SU-DHL-6 (cell line): ENCODE data around the gene UPF2.

Experiments used
- H2AFZ ChIP-seq: fragments of 200-600 bp; sonication (generic); 2 replicates; pipeline ENCODE4 v1.6.1; 2014; ENCODE audit warnings: low read depth, mild to moderate bottlenecking, moderate library complexity, mixed read lengths, antibody characterized with exemption, low read length; ENCODE audit not compliant: severe bottlenecking
- H3F3A ChIP-seq: fragments of 200-600 bp; shearing (Covaris generic); 2 replicates; pipeline ENCODE4 v1.6.0; 2016; ENCODE audit warnings: antibody characterized with exemption, mild to moderate bottlenecking; ENCODE audit not compliant: insufficient read depth
- H3K27ac ChIP-seq: fragments of 200-600 bp; sonication (generic); 2 replicates; pipeline ENCODE4 v1.5.1; 2016; ENCODE audit warnings: low read depth, mild to moderate bottlenecking, low read length, moderate library complexity, mixed read lengths
- H3K27me3 ChIP-seq: fragments of 200-600 bp; sonication (generic), shearing (Covaris generic); 2 replicates; pipeline ENCODE4 v1.6.0; 2014; ENCODE audit warnings: mild to moderate bottlenecking, low read length
- H3K36me3 ChIP-seq: fragments of 200-600 bp; sonication (generic); 2 replicates; pipeline ENCODE4 v1.6.1; 2014; ENCODE audit warnings: mild to moderate bottlenecking, low read length, mixed read lengths
- H3K4me2 ChIP-seq: fragments of 300-600, 200-600 bp; shearing (Covaris generic), sonication (generic); 2 replicates; pipeline ENCODE4 v1.6.0; 2014; ENCODE audit warnings: low read length, low read depth, mild to moderate bottlenecking; ENCODE audit not compliant: poor library complexity, severe bottlenecking
- H3K4me3 ChIP-seq: fragments of 200-600 bp; sonication (generic); 2 replicates; pipeline ENCODE4 v1.5.1; 2014; ENCODE audit warnings: antibody characterized with exemption, low read length, mild to moderate bottlenecking, mixed read lengths; ENCODE audit not compliant: insufficient read depth, poor library complexity, severe bottlenecking
- H3K79me2 ChIP-seq: fragments of 200-600 bp; sonication (generic); 2 replicates; pipeline ENCODE4 v1.6.1; 2014; ENCODE audit warnings: mild to moderate bottlenecking, low read length, moderate library complexity; ENCODE audit not compliant: insufficient read depth
- H3K9ac ChIP-seq: fragments of 200-600 bp; sonication (generic); 2 replicates; pipeline ENCODE4 v1.7.0; 2014; ENCODE audit warnings: mild to moderate bottlenecking, low read length
- H3K9me2 ChIP-seq: fragments of 200-600 bp; sonication (generic); replicated peaks from 2 replicates; pipeline ENCODE4 v1.6.1; 2014; ENCODE audit warnings: low read length; ENCODE audit not compliant: insufficient read depth
- H3K9me3 ChIP-seq: fragments of 200-600 bp; sonication (generic); 2 replicates; pipeline ENCODE4 v1.6.1; 2014; ENCODE audit warnings: low read length, mixed read lengths; ENCODE audit not compliant: insufficient read depth
- H4K20me1 ChIP-seq: fragments of 200-600 bp; sonication (generic); 2 replicates; pipeline ENCODE4 v1.6.1; 2014; ENCODE audit warnings: low read depth, mild to moderate bottlenecking, antibody characterized with exemption, low read length, moderate library complexity, mixed read lengths
- CTCF ChIP-seq: fragments of 200-600 bp; sonication (generic); IDR thresholded peaks from one replicate; pipeline ENCODE4 v1.5.1; 2017; ENCODE audit warnings: antibody characterized with exemption, mild to moderate bottlenecking, low read length, moderate library complexity; ENCODE audit not compliant: insufficient read depth, poor library complexity, severe bottlenecking
- EZH2phosphoT487 ChIP-seq: fragments of 200-600 bp; sonication (generic), shearing (Covaris generic); conservative IDR thresholded peaks from 2 replicates; pipeline ENCODE4 v1.6.1; 2018; ENCODE audit warnings: mild to moderate bottlenecking, antibody characterized with exemption, low read length, moderate library complexity, mixed read lengths

The UPF2 gene

GRCh38 chr10:11906714-11907113 lies 135.9 kb downstream of the UPF2 start:
- Histone ChIP-seq H3K9me3 (no peaks in the 10 kb centered on the region), H3K27me3 (no peaks in the 10 kb centered on the region), H3K9me2 (no peaks in the 10 kb centered on the region), H3K36me3 (no peaks in the 10 kb centered on the region), H3F3A (no peaks in the 10 kb centered on the region), H3K9ac (no peak overlapping the region), H3K4me2 (no peak overlapping the region), H3K4me3 (no peak overlapping the region), H4K20me1 (no peaks in the 10 kb centered on the region), H3K27ac (no peak overlapping the region), H3K79me2 (no peaks in the 10 kb centered on the region), H2AFZ (peak overlapping the region; percentile 64)
- TF ChIP-seq CTCF (no peak), EZH2phosphoT487 (no peak)

- H3K9ac ChIP-seq: no peak overlapping the region
These were observed 140.0 kb downstream of the UPF2 start for GRCh38 chr10:11902646-11903045.

GRCh38 chr10:11901833-11902475 lies 140.7 kb downstream of the UPF2 start:
- H3K4me2 ChIP-seq: no peak overlapping the region
- H3F3A ChIP-seq: no peaks in the 10 kb centered on the region
- H2AFZ ChIP-seq: no peak overlapping the region
- no peaks in the 10 kb centered on the region for H3K9me3 ChIP-seq
- no peak overlapping the region for H3K27ac ChIP-seq
- H3K9ac ChIP-seq: no peak overlapping the region
- TF ChIP-seq EZH2phosphoT487: no peak
- no peak for TF ChIP-seq CTCF
- no peaks in the 10 kb centered on the region for H4K20me1 ChIP-seq
- H3K27me3 ChIP-seq: no peaks in the 10 kb centered on the region
- no peaks in the 10 kb centered on the region for H3K79me2 ChIP-seq
- no peak overlapping the region for H3K4me3 ChIP-seq
- no peaks in the 10 kb centered on the region for H3K9me2 ChIP-seq
- no peaks in the 10 kb centered on the region for H3K36me3 ChIP-seq

More at GRCh38 chr10:11902646-11903045, 140.0 kb downstream of the UPF2 start:
- Histone ChIP-seq H3K9me2 (no peaks in the 10 kb centered on the region), H4K20me1 (no peaks in the 10 kb centered on the region), H3K9me3 (no peaks in the 10 kb centered on the region), H3K27me3 (no peaks in the 10 kb centered on the region), H3K4me2 (no peak overlapping the region), H3K36me3 (no peaks in the 10 kb centered on the region), H3K4me3 (no peak overlapping the region), H3K27ac (no peak overlapping the region), H2AFZ (no peak overlapping the region), H3K79me2 (no peaks in the 10 kb centered on the region), H3F3A (no peaks in the 10 kb centered on the region)
- no peak for TF ChIP-seq CTCF
